ENCODE results near the gene FBXO33.

- peak in 1 of 2 donors; percentile 70 for TF ChIP-seq POLR2A (IDR thresholded peaks at IDR 0.05)
- TF ChIP-seq CTCF (IDR thresholded peaks at IDR 0.05) = peak in 2 of 4 experiments; percentile 24 to 27
Observed at GRCh38 chr14:39432619-39433451, 602 bp upstream of the FBXO33 start.
